DMS 273 (cell line): ENCODE measurements around the gene IDUA.

Source experiments
- DNase-seq: peaks from one replicate; lab custom pipeline; 2025; ENCODE audit not compliant: unreplicated experiment; lab: John Stamatoyannopoulos, UW

The IDUA gene

DNA sequence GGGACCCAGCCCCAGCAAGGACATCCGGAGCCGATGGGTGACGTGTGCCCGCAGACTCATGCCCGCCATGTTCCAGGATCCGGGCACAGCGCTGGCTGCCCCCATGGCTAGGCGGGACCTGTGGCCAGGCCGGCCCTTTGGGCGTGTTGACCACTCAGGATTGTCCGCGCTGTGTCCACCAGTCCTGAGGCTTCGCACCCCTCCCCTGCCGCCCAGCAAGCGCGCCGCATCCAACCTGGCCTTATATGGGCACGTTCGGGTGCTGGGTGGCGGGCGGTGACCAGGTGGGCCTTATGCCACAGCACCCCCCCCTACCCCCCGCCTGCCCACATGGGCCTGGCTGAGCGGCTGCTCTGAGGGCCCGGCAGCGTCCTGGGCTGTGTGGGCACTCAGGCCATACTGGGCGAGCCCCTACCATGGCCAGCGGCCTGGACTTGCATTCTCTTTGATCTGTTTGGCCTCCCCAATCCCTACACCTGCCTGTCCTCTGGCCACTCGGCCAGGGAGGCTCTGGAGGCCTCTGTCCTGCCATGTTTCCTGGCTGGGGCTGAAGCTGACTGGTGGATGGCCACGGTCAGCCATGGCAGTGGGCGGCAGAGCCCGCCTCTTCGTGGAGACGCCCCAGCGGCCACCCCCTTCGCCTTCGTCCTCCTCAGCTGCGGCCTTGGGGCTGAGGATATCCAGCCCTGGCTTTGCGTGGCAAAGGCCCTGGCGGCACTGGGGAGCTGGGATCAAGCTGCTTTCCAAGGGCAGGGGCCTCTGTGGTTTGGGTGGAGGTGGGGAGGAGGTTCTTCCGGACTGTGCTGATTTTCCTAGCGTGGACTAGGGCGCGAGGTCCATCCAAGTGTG is 26.6 kb downstream of the IDUA start:
- no peak for DNase-seq

DNA sequence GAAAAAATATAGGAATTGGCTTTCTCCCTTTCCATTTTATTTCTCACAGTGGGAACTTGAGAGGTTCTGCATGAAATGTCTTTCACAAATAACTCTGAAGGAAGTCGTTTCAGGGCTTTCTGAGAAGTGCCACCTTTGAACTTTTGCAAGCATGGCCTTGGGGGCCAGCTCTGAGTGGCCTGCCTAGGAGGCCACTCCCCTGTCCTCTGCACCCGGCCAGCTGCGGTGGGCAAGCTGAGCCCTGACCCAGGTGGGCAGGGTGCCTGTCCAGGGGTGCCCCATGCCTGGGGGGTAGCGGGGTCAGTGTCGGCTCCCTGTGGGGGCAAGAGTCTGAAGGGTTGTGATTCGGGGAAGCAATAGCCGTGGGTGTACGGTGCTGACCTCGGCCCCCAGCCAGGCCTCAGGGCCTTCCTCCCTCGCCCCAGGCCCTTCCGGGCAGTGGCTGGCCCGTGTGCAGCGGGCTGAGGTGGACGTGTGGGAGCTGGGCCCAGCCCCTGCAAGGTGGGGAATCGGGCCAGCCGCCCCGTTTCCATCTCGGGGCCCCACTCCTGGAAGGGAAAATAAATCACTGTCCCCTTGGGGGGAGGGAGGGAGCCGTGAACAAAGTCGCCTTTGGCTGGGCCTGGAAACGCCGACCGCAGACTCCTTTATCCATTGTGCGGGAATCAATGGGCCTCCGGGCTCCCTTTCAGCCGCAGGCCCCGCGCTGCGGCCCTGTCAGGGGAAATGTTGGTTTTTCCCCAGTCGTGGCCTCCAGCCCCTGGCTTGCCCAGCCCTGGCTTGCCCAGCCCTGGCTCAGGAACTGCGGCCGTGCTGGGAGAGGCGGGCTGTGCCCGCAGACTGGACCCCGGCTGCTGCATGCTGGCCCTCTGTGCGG is 27.7 kb downstream of the IDUA start:
- DNase-seq, result no peak

DNA sequence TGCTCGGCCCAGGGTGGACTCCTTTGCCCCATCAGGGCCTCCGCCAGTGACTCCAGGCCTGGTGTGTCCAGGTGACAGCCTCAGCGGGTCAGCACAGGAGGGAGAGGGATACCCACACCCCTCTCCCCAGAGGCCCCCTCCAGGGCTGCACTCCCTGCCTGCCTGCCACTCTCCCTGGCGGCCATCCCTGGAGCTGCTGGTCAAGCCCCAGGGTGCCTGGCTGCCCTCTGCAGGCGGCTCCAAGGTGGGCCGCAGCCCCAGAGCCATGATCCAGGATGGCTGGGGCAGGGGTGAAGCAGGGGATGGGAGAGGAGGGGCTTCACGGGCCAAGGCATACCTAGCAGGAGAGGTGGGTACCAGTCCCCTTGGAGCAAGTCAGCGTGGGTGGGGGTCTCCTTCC is 28.3 kb downstream of the IDUA start:
- DNase-seq, result no peak

DNA sequence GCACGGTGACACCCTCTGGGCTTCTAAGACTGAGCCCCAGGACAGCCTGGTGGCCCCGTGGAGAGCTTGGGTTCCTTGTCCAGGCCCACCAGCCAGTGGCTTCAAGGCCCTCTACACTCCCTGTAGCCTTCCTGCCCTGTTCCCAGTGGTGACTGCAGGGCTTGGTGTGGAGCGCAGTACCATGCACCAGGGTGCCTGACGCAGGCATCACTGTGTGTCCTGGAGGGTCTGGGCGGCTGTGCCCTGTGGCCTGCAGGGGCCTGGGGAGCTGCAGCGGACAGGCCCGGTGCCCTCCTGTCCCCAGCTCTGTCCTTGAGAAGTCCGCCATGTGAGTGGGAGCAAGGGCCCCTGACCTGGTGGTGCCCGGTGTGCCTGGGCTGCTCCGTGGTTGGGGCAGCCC is 28.9 kb downstream of the IDUA start:
- no peak for DNase-seq

DNA sequence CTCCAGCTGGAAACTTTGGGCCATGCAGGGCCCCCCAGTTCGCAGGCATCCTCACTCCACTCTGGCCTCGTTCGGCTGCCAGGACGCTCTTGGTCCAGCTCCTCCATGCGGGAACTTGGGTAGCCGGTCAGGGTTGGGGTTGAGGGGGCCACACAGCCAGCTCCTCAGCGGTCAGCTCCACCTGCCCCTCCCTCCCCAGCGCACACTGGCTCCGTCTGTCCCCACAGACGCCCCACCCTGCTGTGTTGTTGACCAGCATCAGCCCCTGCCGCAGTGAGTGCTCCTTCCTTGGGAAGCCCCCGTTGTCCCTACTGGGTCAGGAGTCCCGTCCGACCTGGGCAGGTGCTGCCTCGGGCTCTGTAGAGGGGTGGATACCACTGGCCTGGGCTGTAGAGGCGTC is 30.4 kb downstream of the IDUA start:
- DNase-seq, result no peak

DNA sequence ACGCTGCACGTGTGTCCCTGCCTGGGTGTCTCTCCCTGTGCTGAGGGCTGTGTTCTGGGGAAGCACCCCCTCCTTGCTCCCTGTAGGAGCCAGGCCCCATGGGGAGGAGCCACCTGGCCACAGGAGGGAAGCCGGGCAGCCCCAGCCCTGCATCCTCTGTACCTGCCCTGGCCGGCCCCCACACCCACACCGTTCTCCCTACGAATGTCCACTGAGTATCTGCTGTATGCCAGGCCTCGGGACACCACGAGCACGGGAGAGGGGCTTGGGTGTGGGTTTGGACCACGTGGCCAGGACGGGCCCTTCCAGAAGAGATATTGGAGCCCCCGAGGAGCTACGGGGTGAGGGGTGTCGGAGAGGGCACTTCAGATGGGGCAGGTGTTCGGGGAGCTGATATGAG is 30.9 kb downstream of the IDUA start:
- DNase-seq, result no peak

DNA sequence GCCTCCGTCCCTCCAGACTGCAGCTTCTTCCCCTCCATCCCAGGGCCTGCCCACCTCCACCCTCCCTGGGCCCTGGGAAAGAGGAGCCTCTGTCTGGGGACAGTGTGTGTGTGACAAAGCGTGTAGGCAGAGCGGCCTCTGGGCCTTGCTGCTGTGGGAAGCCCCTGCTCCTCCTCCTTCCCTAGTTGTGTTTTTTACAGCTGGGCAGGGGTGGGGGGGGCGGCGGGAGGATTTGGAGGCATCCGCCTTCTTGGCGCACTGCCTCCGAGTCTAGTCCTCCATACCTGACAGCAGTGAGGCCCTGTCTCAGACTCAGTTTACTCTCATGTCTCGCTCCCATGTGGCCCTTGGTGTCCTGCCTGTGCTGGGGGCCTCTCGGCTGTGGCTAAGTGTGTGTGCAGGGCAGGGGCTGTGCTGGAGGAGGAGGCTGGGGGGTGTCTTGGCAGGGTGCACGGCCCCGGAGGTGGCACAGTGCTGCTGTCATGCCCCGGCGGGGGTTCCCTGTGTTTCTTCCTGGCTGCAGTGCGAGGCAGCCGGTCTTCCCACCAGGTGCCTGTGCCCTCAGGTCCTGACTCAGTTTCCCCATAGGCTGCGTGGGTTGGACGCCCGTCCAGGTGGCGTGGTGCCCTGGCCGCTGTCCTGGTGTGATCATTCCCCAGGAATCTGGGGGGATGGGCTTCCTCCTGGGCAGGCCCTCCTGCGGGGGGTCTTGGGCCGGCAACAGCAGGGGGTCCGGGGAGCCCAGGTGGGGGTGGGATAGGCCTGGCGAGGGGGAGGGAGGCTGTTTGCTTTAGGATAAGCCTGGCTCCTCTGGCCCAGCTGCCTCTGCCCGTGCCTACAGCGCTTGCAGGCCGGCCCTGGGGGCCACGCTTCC is 31.5 kb downstream of the IDUA start:
- DNase-seq, result no peak

DNA sequence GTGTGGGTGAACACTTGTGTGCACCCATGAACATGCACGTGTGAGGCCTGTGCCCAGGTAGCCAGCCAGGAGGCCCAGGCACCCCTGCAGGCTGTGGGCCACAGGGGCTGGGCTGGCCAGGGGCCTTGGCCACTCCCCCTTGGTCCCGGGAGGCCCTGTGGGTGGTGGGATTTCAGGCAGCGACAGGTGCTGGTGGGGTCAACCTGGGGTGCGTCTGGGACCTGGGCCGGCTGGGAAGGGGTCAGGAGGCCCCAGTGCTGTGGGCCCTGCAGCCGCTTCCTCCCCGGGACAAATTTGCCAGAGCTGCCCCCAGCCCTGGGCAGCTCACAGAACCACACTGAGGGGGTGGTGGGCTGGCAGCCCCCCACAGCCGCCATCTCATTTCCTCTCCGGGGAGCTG is 32.5 kb downstream of the IDUA start:
- no peak for DNase-seq

DNA sequence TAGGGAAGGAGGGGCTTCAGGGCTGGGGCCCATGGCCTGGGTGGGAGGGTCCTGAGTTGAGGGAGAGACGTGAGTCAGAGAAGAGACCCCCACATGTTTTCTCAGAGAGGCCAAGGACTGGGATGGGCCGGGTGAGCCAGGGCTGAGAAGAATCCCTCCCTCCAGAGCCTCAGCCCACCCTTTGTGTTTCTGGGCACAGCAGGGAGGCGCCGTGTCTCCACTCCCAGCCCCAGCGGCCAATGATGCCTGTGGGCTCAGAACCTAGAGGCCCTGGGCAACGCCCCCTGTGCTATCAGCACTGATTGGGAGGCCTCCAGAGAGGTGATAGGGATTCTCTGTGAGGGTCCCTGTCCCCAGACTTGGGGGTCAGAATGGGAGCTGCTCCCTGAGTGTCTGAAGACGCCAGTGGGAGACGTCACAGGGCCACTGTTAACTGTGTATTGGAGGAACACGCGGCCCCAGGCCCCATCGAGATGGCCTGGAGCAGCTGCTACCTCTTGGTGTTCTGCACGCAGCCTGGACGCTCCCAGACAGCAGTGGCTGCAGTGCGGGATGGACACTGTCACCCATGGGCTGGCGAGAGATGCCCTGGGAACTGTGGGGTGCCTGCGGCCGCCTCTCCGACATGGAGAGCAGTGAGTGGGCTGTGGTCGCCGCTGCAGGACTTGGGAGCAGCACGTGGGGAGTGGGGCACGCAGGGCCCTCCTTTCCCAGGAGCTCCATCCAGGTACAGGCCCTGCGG is 33.1 kb downstream of the IDUA start:
- DNase-seq, result peak; percentile 31

DNA sequence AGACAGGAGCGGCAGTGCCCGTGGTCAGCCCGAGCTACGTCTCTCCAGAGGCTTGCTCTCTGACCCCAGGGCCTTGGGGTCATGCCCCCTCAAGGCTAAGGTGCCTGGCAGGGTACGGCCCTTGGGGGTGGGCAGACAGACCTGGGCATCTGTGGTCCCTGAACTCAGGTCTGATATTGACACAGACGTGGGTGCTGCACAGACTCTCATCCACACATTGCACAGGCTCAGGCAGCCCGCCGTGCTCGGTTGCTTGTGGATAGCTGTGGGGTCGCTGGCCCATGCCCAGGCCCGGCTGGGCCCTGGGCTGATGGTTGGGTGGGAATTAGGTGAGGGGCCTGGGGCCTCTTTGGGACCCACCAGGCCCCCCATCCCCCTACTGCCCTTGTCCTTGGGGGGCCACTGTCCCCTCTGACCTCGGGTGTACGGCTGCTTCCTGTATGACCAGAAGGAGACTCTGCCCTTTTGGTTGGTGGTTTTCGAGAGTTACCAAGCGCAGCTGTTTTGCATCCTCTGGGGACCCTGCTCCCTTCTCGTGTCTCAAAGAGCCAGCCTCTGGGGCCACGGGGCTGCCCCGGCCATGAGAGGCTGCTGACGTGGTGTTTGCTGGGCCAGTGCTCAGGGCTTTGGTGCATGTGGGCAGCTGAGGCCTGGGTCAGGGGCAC is 34.7 kb downstream of the IDUA start:
- no peak for DNase-seq

DNA sequence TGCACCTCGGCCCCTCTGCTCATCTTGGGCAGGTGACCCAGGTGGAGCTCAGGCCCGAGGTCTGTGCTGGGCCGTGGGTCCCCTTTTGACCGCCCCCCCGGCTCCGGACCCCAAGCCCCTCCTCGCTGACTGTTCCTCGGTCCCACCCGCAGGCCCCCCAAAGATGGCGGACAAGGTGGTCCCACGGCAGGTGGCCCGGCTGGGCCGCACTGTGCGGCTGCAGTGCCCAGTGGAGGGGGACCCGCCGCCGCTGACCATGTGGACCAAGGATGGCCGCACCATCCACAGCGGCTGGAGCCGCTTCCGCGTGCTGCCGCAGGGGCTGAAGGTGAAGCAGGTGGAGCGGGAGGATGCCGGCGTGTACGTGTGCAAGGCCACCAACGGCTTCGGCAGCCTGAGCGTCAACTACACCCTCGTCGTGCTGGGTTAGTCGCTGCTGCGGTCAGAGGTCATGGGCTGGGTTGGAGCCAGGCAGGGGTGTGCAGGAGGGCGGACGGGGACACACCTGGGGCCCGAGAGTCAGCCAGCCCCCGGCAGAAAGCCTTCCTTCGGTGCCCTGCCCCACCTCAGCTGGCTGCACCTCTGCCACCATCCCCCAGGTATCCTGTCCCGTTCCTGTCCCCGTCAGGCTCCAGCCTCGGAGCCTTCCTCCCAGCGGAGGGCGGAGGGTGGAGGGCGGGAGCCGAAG is 35.4 kb downstream of the IDUA start:
- DNase-seq, result no peak

DNA sequence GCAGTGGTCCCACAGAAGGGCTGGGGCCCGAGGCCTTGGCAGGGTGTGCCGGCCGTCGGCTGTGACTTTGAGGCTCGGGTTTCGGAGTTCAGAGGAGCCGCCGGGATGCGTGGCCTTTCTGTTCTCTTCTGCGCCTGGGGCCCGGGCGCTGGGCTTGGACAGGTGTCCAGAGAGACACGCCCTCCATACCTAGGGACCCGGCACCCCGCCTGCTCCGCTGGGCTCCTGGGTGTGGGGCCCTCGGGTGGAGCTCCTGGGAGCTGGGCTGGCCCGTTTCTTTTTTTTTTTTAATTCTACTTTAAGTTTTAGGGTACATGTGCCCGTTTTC is 35.9 kb downstream of the IDUA start:
- no peak for DNase-seq

DNA sequence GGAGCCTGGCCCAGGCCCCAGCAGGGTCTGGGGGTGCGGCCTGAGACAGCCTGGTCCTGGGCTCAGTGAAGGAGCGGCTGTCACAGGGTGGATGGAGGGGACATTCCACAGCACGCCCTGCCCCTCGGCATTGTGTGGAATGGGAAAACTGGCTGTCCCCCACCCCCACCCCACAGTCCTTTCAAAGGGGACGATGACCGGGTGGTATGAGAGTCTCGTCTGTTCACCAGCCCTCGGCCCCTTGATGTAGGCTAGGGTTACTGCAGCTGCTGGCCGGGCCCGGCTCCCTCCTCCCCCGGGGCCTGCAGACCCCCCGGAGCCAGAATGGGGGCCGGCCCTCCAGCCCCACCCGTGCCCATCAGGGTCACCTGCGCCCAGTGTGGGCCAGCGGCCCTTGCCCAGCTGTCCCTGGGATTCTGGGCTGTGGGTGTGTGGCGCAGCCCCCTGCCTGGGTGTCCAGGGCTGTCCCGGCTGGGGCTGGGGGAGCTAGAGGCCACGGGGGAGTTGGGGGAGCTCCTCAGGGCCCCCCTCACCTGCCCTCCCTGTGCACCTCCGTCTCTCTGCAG is 36.3 kb downstream of the IDUA start:
- DNase-seq, result no peak

DNA sequence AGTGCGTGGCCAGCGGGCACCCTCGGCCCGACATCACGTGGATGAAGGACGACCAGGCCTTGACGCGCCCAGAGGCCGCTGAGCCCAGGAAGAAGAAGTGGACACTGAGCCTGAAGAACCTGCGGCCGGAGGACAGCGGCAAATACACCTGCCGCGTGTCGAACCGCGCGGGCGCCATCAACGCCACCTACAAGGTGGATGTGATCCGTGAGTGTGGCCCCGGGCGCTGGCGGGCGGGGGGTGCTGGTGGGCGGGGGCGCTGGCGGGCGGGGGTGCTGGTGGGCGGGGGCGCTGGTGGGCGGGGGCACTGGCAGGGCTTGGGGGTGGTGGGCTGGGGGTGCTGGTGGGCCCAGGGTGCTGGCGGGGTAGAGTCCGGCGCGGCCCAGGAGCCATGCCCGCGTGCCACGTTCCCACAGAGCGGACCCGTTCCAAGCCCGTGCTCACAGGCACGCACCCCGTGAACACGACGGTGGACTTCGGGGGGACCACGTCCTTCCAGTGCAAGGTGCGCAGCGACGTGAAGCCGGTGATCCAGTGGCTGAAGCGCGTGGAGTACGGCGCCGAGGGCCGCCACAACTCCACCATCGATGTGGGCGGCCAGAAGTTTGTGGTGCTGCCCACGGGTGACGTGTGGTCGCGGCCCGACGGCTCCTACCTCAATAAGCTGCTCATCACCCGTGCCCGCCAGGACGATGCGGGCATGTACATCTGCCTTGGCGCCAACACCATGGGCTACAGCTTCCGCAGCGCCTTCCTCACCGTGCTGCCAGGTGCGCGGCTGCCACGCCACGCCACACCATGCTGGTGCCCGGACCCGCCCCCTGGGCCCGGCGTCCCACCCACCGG is 37.3 kb downstream of the IDUA start:
- DNase-seq, result no peak

DNA sequence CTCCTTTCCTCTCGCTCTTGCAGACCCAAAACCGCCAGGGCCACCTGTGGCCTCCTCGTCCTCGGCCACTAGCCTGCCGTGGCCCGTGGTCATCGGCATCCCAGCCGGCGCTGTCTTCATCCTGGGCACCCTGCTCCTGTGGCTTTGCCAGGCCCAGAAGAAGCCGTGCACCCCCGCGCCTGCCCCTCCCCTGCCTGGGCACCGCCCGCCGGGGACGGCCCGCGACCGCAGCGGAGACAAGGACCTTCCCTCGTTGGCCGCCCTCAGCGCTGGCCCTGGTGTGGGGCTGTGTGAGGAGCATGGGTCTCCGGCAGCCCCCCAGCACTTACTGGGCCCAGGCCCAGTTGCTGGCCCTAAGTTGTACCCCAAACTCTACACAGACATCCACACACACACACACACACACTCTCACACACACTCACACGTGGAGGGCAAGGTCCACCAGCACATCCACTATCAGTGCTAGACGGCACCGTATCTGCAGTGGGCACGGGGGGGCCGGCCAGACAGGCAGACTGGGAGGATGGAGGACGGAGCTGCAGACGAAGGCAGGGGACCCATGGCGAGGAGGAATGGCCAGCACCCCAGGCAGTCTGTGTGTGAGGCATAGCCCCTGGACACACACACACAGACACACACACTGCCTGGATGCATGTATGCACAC is 38.2 kb downstream of the IDUA start:
- DNase-seq, result no peak

DNA sequence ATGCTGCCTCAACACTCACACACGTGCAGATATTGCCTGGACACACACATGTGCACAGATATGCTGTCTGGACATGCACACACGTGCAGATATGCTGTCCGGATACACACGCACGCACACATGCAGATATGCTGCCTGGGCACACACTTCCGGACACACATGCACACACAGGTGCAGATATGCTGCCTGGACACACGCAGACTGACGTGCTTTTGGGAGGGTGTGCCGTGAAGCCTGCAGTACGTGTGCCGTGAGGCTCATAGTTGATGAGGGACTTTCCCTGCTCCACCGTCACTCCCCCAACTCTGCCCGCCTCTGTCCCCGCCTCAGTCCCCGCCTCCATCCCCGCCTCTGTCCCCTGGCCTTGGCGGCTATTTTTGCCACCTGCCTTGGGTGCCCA is 39.3 kb downstream of the IDUA start:
- DNase-seq, result peak; percentile 57

DNA sequence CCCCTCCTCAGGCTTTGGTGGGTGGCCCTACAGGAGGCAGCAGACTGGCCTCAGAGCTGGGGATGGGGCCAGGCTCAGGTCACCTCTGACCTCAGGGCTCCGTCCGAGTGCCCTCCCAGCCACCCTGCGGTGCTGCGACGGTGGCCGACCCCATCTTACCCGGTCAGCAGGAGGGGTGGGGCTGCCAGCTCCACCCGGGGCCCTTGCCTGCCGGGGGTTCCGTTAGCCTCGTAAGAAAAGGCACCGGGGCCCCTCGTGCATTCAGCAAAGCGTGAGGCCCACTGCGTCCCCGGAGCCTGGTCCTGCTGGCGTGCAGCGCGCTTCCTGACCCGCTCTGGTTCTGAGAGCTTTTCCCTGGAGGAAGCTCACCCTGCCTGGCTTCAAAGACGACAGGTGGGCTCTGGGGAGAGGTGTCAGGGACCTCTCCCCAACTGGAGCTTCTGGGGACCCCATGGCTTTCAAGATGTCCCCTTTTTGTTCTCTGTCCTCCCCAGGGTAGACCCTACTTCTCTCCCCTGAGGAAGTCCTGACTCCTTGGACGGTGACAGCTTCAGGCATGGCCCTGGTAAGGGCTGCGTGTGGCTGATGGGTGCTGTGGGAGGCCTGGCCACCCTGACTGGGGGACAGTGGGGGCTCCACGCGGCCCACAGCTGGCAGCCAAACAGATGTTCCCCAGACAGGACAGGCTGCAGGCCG is 40.5 kb downstream of the IDUA start:
- DNase-seq, result no peak
